Trophoblast cell (in vitro differentiated cells and primary cell): ENCODE data around the gene IL1RAP.

ENCODE experiments used
- DNase-seq, 2 donors: peaks; one replicate each; pipeline ENCODE4 v3.0.0-alpha.2; 2016
- H2AFZ ChIP-seq: 2 replicates; pipeline ENCODE4 v1.6.1; 2013; ENCODE audit warnings: low read length, moderate library complexity, mild to moderate bottlenecking; ENCODE audit not compliant: insufficient read depth, poor library complexity
- H2AK5ac ChIP-seq: 2 replicates; pipeline ENCODE4 v1.6.1; 2013; ENCODE audit warnings: mild to moderate bottlenecking, low read length
- H2BK120ac ChIP-seq: 2 replicates; pipeline ENCODE4 v1.6.1; 2013; ENCODE audit warnings: low read length, mild to moderate bottlenecking, moderate library complexity; ENCODE audit not compliant: insufficient read depth, poor library complexity
- H2BK12ac ChIP-seq: 2 replicates; pipeline ENCODE4 v1.6.1; 2013; ENCODE audit warnings: mild to moderate bottlenecking, low read length, moderate library complexity
- H2BK5ac ChIP-seq: 2 replicates; pipeline ENCODE4 v1.6.1; 2013; ENCODE audit warnings: low read length, low read depth, moderate library complexity, mild to moderate bottlenecking; ENCODE audit not compliant: poor library complexity
- H3K14ac ChIP-seq: 2 replicates; pipeline ENCODE4 v1.6.1; 2013; ENCODE audit warnings: mild to moderate bottlenecking, low read length
- H3K18ac ChIP-seq: 2 replicates; pipeline ENCODE4 v1.6.1; 2013; ENCODE audit warnings: mild to moderate bottlenecking, low read length
- H3K23ac ChIP-seq: 2 replicates; pipeline ENCODE4 v1.6.1; 2013; ENCODE audit warnings: low read length
- H3K27ac ChIP-seq: 2 replicates; pipeline ENCODE4 v1.5.1; 2013; ENCODE audit warnings: low read depth, mild to moderate bottlenecking, inconsistent platforms, low read length, moderate library complexity
- H3K27me3 ChIP-seq: 2 replicates; pipeline ENCODE4 v1.6.1; 2013; ENCODE audit warnings: inconsistent platforms, mild to moderate bottlenecking, low read length, moderate library complexity; ENCODE audit not compliant: insufficient read depth
- H3K36me3 ChIP-seq, 2 experiments: 1 replicate in 1 of 2; 2 replicates in 1 of 2; pipeline ENCODE4 v1.6.1; 2013; ENCODE audit warnings: low read length in 2 of 2, mild to moderate bottlenecking in 2 of 2, moderate library complexity in 1 of 2; ENCODE audit not compliant: insufficient read depth in 2 of 2, control insufficient read depth in 1 of 2
- H3K4ac ChIP-seq: 2 replicates; pipeline ENCODE4 v1.6.1; 2013; ENCODE audit warnings: low read depth, mild to moderate bottlenecking, low read length, moderate library complexity
- H3K4me1 ChIP-seq, 2 experiments: 1 replicate in 1 of 2; 2 replicates in 1 of 2; pipeline ENCODE4 v1.6.1; 2013; ENCODE audit warnings: low read length in 2 of 2, mild to moderate bottlenecking in 2 of 2, moderate library complexity in 1 of 2; ENCODE audit not compliant: insufficient read depth in 2 of 2, control insufficient read depth in 1 of 2
- H3K4me2 ChIP-seq: 2 replicates; pipeline ENCODE4 v1.6.1; 2013; ENCODE audit warnings: inconsistent platforms, mild to moderate bottlenecking, low read length, moderate library complexity
- H3K4me3 ChIP-seq: 2 replicates; pipeline ENCODE4 v1.5.1; 2013; ENCODE audit warnings: mild to moderate bottlenecking, low read depth, low read length, inconsistent platforms
- H3K79me1 ChIP-seq: one replicate; pipeline ENCODE4 v1.6.1; 2013; ENCODE audit warnings: low read length
- H3K79me2 ChIP-seq: 2 replicates; pipeline ENCODE4 v1.6.1; 2013; ENCODE audit warnings: low read length, mild to moderate bottlenecking; ENCODE audit not compliant: control insufficient read depth, insufficient read depth, poor library complexity
- H3K9ac ChIP-seq: 2 replicates; pipeline ENCODE4 v1.6.1; 2013; ENCODE audit warnings: mild to moderate bottlenecking, low read length
- H3K9me3 ChIP-seq: 2 replicates; pipeline ENCODE4 v1.6.1; 2013; ENCODE audit warnings: low read depth, mild to moderate bottlenecking, control low read depth, inconsistent platforms, low read length; ENCODE audit not compliant: insufficient read depth
- H4K12ac ChIP-seq: 2 replicates; pipeline ENCODE4 v1.6.1; 2013; ENCODE audit warnings: low read depth, mild to moderate bottlenecking, low read length, moderate library complexity
- H4K8ac ChIP-seq: 2 replicates; pipeline ENCODE4 v1.6.1; 2013; ENCODE audit warnings: low read depth, mild to moderate bottlenecking, low read length, moderate library complexity
- H4K91ac ChIP-seq: one replicate; pipeline ENCODE4 v1.6.1; 2013; ENCODE audit warnings: low read depth, mild to moderate bottlenecking, low read length, moderate library complexity
- WGBS: extraction: QIAGEN DNeasy Blood & Tissue Kit; methylation state at CpG from one replicate; pipeline ENCODE4 v1.1.7; 2013; ENCODE audit warnings: missing lambda C conversion rate; ENCODE audit not compliant: insufficient read length, insufficient coverage; ENCODE audit errors: extremely low coverage; 5-methylcytosine and 5-hydroxymethylcytosine counted together

The IL1RAP gene

GRCh38 chr3:190575437-190576185 is 61.7 kb downstream of the IL1RAP start:
- Histone ChIP-seq H3K18ac (no peak overlapping the region), H2AFZ (no peak overlapping the region), H3K23ac (no peak overlapping the region), H3K4me3 (no peak overlapping the region), H3K27ac (no peak overlapping the region), H3K4me1 (no peaks in the 10 kb centered on the region), H3K4me2 (no peak overlapping the region), H3K4ac (no peak overlapping the region), H2BK120ac (no peak overlapping the region), H4K12ac (no peak overlapping the region), H3K14ac (no peak overlapping the region), H3K9ac (no peak overlapping the region), H3K36me3 (no peaks in the 10 kb centered on the region), H3K79me2 (no peaks in the 10 kb centered on the region), H3K9me3 (no peaks in the 10 kb centered on the region), H2BK5ac (no peak overlapping the region), H4K91ac (no peak overlapping the region), H4K8ac (no peak overlapping the region), H3K27me3 (no peaks in the 10 kb centered on the region), H2BK12ac (no peak overlapping the region), H2AK5ac (no peak overlapping the region), H3K79me1 (no peaks in the 10 kb centered on the region)
- no CpG with 5 or more reads among the region's 7 CpGs for WGBS
- DNase-seq, result no peak

DNA sequence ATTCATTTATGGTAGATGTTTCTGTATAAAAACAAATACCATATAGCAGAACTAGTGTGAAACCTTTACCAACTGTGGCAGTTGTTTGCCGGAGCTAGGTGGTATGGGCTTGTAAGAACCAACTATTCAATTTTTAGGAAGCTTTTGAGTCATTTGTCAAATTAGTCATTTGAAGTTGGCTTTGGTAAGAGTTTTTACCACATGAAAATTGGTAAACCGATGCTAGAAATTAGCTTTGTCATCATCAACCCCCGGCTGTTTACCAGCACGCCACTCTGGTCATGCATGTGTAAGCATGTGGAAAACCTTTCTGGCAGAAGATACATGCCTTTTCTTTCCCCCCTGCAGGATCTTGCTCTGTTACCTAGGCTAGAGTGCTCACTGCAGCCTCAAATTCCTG is 63.3 kb downstream of the IL1RAP start:
- no peaks in the 10 kb centered on the region for H3K79me1 ChIP-seq
- WGBS, result no CpG with 5 or more reads among the region's 4 CpGs
- no peak overlapping the region for H2BK5ac ChIP-seq
- no peak overlapping the region for H3K9ac ChIP-seq
- no peak overlapping the region for H2BK120ac ChIP-seq
- H3K18ac ChIP-seq, result no peak overlapping the region
- H3K23ac ChIP-seq, result no peak overlapping the region
- H4K12ac ChIP-seq, result peak overlapping the region; percentile 54
- H3K4me2 ChIP-seq, result no peak overlapping the region
- no peaks in the 10 kb centered on the region for H3K9me3 ChIP-seq
- no peak overlapping the region for H2AFZ ChIP-seq
- no peak overlapping the region for H3K27ac ChIP-seq
- no peaks in the 10 kb centered on the region for H3K4me1 ChIP-seq
- no peaks in the 10 kb centered on the region for H3K79me2 ChIP-seq
- no peaks in the 10 kb centered on the region for H3K36me3 ChIP-seq
- H3K14ac ChIP-seq, result no peak overlapping the region
- H4K8ac ChIP-seq, result no peak overlapping the region
- no peak overlapping the region for H2AK5ac ChIP-seq
- DNase-seq, result no peak
- H3K4ac ChIP-seq, result no peak overlapping the region
- H4K91ac ChIP-seq, result no peak overlapping the region
- H3K27me3 ChIP-seq, result no peaks in the 10 kb centered on the region
- H2BK12ac ChIP-seq, result no peak overlapping the region
- no peak overlapping the region for H3K4me3 ChIP-seq

DNA sequence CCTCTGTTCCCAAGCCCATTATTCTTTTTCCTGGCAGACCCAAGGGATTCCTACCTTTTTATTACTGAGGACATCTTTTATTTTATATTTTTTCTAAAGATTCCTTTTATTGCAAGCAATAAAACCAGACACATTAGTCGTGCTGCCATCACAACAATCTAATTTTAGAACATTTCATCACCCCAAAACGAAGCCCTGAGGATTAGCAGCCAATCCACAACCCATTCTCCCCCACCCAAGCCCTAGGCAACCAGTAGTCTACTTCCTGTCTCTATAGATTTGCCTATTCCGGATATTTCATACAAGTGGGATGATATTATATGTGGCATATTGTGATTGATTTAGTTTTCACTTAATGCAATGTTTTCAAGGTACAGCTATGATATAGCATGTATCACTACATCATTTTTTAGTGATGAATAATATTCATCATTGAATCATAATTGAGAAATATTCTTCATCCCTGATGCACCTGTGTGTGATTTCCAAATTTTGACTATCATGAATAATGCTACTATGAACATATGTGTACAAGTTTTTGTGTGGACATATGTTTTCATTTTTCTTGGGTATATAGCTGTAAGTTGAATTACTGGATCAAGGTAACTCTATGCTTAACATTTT is 65.7 kb downstream of the IL1RAP start:
- H3K9ac ChIP-seq, result no peak overlapping the region
- H3K27ac ChIP-seq, result no peak overlapping the region
- no peaks in the 10 kb centered on the region for H3K79me2 ChIP-seq
- no peaks in the 10 kb centered on the region for H3K4me1 ChIP-seq
- H4K91ac ChIP-seq, result no peak overlapping the region
- no peak overlapping the region for H3K23ac ChIP-seq
- H4K8ac ChIP-seq, result no peak overlapping the region
- no CpG with 5 or more reads among the region's 3 CpGs for WGBS
- H3K14ac ChIP-seq, result no peak overlapping the region
- H3K4me3 ChIP-seq, result no peak overlapping the region
- no peaks in the 10 kb centered on the region for H3K27me3 ChIP-seq
- H2BK120ac ChIP-seq, result no peak overlapping the region
- no peak overlapping the region for H2BK12ac ChIP-seq
- H3K4ac ChIP-seq, result no peak overlapping the region
- no peaks in the 10 kb centered on the region for H3K9me3 ChIP-seq
- H2BK5ac ChIP-seq, result no peak overlapping the region
- no peaks in the 10 kb centered on the region for H3K79me1 ChIP-seq
- H3K18ac ChIP-seq, result no peak overlapping the region
- no peak for DNase-seq
- no peak overlapping the region for H3K4me2 ChIP-seq
- no peak overlapping the region for H4K12ac ChIP-seq
- no peaks in the 10 kb centered on the region for H3K36me3 ChIP-seq
- H2AFZ ChIP-seq, result no peak overlapping the region
- H2AK5ac ChIP-seq, result no peak overlapping the region

DNA sequence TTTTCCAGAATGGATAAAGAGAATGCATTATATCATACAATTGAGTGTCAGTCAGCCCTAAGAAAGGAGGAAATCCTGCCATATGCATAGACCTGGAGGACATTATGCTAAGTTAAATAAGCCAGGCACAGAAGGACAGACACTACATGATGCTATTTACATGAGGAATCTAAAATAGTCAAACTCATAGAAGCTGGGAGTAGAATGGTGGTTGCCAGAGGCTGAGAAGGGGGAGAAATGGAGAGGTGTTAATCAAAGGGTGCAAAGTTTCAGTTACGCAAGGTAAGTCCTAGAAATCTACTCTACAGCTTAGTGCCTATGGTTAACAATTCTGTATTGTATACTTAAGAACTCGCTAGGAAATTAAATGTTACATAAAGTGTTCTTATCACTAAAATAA is 66.5 kb downstream of the IL1RAP start:
- Histone ChIP-seq H2BK120ac (no peak overlapping the region), H3K4me1 (no peaks in the 10 kb centered on the region), H3K79me2 (no peaks in the 10 kb centered on the region), H3K79me1 (no peaks in the 10 kb centered on the region), H3K9ac (no peak overlapping the region), H3K18ac (no peak overlapping the region), H4K91ac (no peak overlapping the region), H3K36me3 (no peaks in the 10 kb centered on the region), H3K27me3 (no peaks in the 10 kb centered on the region), H2AK5ac (no peak overlapping the region), H2BK12ac (no peak overlapping the region), H3K4me2 (no peak overlapping the region), H3K4me3 (no peak overlapping the region), H3K4ac (no peak overlapping the region), H2AFZ (no peak overlapping the region), H3K9me3 (no peaks in the 10 kb centered on the region), H4K12ac (no peak overlapping the region), H4K8ac (no peak overlapping the region), H3K23ac (no peak overlapping the region), H3K14ac (no peak overlapping the region), H3K27ac (no peak overlapping the region), H2BK5ac (no peak overlapping the region)
- no peak for DNase-seq
- WGBS, result no CpG with 5 or more reads among the region's 2 CpGs
